Endodermal cell (in vitro differentiated cells): ENCODE measurements around the gene BACE1-AS. TPM values are rescaled to one million over a fixed set of nuclear protein-coding genes. Genes with fewer than 3 reads are reported as not detected.

Experiments
- DNase-seq: peaks from one replicate; pipeline ENCODE4 v3.0.0-alpha.2; 2017
- H3K27ac ChIP-seq: 2 replicates; pipeline ENCODE4 v1.5.1; 2013; ENCODE audit warnings: mild to moderate bottlenecking, low read depth, low read length, moderate library complexity
- H3K27me3 ChIP-seq: 2 replicates; pipeline ENCODE4 v1.6.1; 2013; ENCODE audit warnings: mild to moderate bottlenecking, low read length, moderate library complexity; ENCODE audit not compliant: insufficient read depth, control insufficient read depth, poor library complexity, severe bottlenecking
- H3K36me3 ChIP-seq: 2 replicates; pipeline ENCODE4 v1.7.0; 2013; ENCODE audit warnings: mild to moderate bottlenecking, low read length, moderate library complexity; ENCODE audit not compliant: control insufficient read depth, insufficient read depth
- H3K4me1 ChIP-seq: one replicate; pipeline ENCODE4 v1.7.0; 2013; ENCODE audit warnings: low read length; ENCODE audit not compliant: control insufficient read depth, insufficient read depth
- H3K4me3 ChIP-seq: 2 replicates; pipeline ENCODE4 v1.5.1; 2013; ENCODE audit warnings: mild to moderate bottlenecking, low read length, moderate library complexity
- H3K9ac ChIP-seq: 2 replicates; pipeline ENCODE4 v1.6.1; 2013; ENCODE audit warnings: mild to moderate bottlenecking, low read length, moderate library complexity; ENCODE audit not compliant: poor library complexity, severe bottlenecking; ENCODE audit errors: extremely low read depth
- H3K9me3 ChIP-seq: 2 replicates; pipeline ENCODE4 v1.6.1; 2013; ENCODE audit warnings: mild to moderate bottlenecking, low read length, moderate library complexity; ENCODE audit not compliant: control insufficient read depth
- H3K27ac Mint-ChIP-seq: 2 replicates; pipeline ENCODE4 v1.8.0; 2020; ENCODE audit warnings: mixed read lengths
- H3K27me3 Mint-ChIP-seq: 2 replicates; pipeline ENCODE4 v1.8.0; 2021; ENCODE audit warnings: mild to moderate bottlenecking, mixed read lengths; ENCODE audit not compliant: insufficient read depth
- H3K36me3 Mint-ChIP-seq: 2 replicates; pipeline ENCODE4 v1.8.0; 2020; ENCODE audit warnings: low read depth, mixed read lengths
- H3K4me1 Mint-ChIP-seq: 2 replicates; pipeline ENCODE4 v1.8.0; 2020; ENCODE audit warnings: mixed read lengths
- H3K4me3 Mint-ChIP-seq: 2 replicates; pipeline ENCODE4 v1.8.0; 2020; ENCODE audit warnings: mild to moderate bottlenecking, moderate library complexity, mixed read lengths
- H3K9me3 Mint-ChIP-seq: 2 replicates; pipeline ENCODE4 v1.8.0; 2020; ENCODE audit warnings: mild to moderate bottlenecking, mixed read lengths
- WGBS, 2 experiments: methylation state at CpG; one replicate each; pipeline versions ENCODE4 v1.1.5 to v1.1.7; 2013; ENCODE audit warnings: missing lambda C conversion rate in 2 of 2, mixed read lengths in 1 of 2; ENCODE audit not compliant: insufficient coverage in 1 of 2, insufficient read length in 1 of 2; 5-methylcytosine and 5-hydroxymethylcytosine counted together
- total RNA-seq, 2 donors: library from RNA; stranded (reverse); fragmentation: NEBNext Ultra II Directional in 1 of 2; extraction: Animal tissue kit (Norgen Biotek cat#: 25700) in 1 of 2; gene quantifications; 2 replicates in 1 of 2; 3 replicates in 1 of 2; pipeline ENCODE4 v1.2.1, GENCODE V29; 2021
- TF ChIP-seq, protein P1 (sequence below): fragments of 200-600 bp; sonication (generic); conservative IDR thresholded peaks from 2 replicates; pipeline ENCODE4 v1.5.0; 2021; ENCODE audit warnings: antibody characterized with exemption, mild to moderate bottlenecking

The BACE1-AS gene
- total RNA-seq, 2 donors from 2014 or later = 15.0 to 15.5 TPM

DNA sequence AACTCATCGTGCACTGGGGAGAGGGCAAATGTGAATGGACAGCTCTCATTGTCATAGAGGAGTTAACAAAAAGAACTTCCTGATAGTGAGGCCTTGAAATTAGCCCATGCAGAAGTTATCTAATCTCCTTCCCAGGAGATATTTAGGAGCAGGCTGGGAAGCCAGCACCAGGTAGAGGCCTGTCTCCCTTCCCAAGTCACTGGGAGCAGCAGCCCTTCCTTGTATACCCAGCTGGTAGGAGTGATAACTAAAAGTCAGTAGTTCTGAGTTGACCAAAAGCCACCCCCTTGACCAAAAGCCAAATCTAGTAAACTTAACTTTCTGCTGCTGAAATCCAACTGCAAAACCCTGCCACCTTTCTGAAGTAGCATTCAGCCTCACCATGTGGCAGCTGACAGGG, 1.4 kb upstream of the BACE1-AS start:
- TF ChIP-seq, protein P1, sequence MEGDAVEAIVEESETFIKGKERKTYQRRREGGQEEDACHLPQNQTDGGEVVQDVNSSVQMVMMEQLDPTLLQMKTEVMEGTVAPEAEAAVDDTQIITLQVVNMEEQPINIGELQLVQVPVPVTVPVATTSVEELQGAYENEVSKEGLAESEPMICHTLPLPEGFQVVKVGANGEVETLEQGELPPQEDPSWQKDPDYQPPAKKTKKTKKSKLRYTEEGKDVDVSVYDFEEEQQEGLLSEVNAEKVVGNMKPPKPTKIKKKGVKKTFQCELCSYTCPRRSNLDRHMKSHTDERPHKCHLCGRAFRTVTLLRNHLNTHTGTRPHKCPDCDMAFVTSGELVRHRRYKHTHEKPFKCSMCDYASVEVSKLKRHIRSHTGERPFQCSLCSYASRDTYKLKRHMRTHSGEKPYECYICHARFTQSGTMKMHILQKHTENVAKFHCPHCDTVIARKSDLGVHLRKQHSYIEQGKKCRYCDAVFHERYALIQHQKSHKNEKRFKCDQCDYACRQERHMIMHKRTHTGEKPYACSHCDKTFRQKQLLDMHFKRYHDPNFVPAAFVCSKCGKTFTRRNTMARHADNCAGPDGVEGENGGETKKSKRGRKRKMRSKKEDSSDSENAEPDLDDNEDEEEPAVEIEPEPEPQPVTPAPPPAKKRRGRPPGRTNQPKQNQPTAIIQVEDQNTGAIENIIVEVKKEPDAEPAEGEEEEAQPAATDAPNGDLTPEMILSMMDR = no peak
- Histone ChIP-seq H3K9ac (no peak overlapping the region), H3K27ac (no peak overlapping the region), H3K4me1 (peaks cover 12% of the 10 kb centered on the region), H3K36me3 (peaks cover 81% of the 10 kb centered on the region), H3K4me3 (no peak overlapping the region), H3K27me3 (no peaks in the 10 kb centered on the region), H3K9me3 (no peaks in the 10 kb centered on the region)
- no peak overlapping the region for H3K4me3 Mint-ChIP-seq
- WGBS, 2 experiments = 90 to 93% methylated on average over 1 of the region's 1 CpG
- peak; percentile 31 for DNase-seq
- H3K27ac Mint-ChIP-seq = no peak overlapping the region
- peaks cover 25% of the 10 kb centered on the region for H3K4me1 Mint-ChIP-seq
- no peaks in the 10 kb centered on the region for H3K9me3 Mint-ChIP-seq
- H3K36me3 Mint-ChIP-seq = peaks cover 68% of the 10 kb centered on the region
- H3K27me3 Mint-ChIP-seq = no peaks in the 10 kb centered on the region

DNA sequence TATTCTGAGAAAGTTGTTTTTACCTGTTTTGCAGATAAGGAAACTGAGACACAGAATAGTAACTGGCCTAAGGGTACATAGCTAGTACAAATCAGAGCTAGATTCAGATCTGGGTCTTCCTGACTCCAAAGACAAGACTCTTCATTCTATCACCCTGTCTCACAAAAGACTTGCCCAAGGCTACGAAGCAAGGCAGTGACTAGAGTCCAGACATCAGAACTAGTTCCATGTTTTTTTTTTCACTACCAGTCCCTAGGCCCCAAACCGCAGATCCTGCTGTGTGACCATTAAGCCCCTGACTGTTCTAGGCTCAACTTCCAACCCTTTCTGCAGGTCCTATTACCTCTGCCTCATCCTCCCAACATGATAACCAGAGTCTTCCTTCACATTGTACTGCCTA, 1.5 kb downstream of the BACE1-AS start:
- Histone ChIP-seq H3K27me3 (no peaks in the 10 kb centered on the region), H3K4me3 (no peak overlapping the region), H3K36me3 (peaks cover 55% of the 10 kb centered on the region), H3K9ac (no peak overlapping the region), H3K9me3 (no peaks in the 10 kb centered on the region), H3K4me1 (peaks cover 17% of the 10 kb centered on the region), H3K27ac (no peak overlapping the region)
- no peak for DNase-seq
- no peaks in the 10 kb centered on the region for H3K9me3 Mint-ChIP-seq
- no peak overlapping the region for H3K4me3 Mint-ChIP-seq
- H3K36me3 Mint-ChIP-seq = peaks cover 54% of the 10 kb centered on the region
- no peaks in the 10 kb centered on the region for H3K27me3 Mint-ChIP-seq
- TF ChIP-seq, protein P1 = no peak
- WGBS, 2 experiments = 96% methylated on average over 2 of the region's 2 CpGs
- H3K4me1 Mint-ChIP-seq = peaks cover 18% of the 10 kb centered on the region
- no peak overlapping the region for H3K27ac Mint-ChIP-seq

DNA sequence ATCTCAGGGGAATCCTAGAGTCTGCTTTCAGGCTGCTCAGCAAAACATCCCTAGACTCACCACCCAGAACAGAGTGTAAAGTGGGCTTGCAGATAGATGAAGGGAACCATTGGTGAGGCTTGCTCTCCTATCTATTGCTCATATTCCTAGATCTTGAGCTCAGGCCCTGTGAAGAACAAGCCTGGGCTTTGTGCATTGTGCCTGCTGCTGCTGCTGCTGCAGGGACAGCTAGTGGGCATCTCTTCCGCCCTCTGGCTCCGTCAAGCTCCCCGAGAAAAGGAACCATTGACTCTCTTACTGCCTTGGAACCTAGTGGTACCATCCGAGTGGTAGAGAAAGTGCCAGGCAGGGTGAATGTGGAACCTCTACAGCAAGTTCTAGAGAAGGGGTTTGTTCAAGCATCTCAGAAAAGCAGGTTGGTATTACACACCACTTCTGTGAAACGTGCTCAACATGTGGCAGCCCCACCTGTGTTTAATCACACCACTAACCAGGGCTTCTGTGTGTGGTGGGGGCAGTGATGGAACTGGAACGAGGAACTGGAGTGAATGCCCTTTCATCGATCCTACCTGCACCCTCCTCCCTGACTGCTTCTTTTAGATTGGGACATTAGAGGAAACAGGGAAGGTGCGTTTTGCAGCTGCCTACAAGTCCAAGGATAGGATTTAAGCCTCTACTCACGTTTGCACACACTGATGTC, 4.4 kb downstream of the BACE1-AS start:
- peaks cover 19% of the 10 kb centered on the region for H3K4me1 Mint-ChIP-seq
- H3K36me3 ChIP-seq = peaks cover 28% of the 10 kb centered on the region
- no peak overlapping the region for H3K4me3 Mint-ChIP-seq
- H3K27ac Mint-ChIP-seq = no peak overlapping the region
- H3K9ac ChIP-seq = no peak overlapping the region
- no peaks in the 10 kb centered on the region for H3K27me3 Mint-ChIP-seq
- H3K4me1 ChIP-seq = peaks cover 22% of the 10 kb centered on the region
- no peaks in the 10 kb centered on the region for H3K27me3 ChIP-seq
- TF ChIP-seq, protein P1 = no peak
- 89 to 99% methylated on average over 8 to 9 of the region's 9 CpGs for WGBS, 2 experiments
- H3K4me3 ChIP-seq = no peak overlapping the region
- no peaks in the 10 kb centered on the region for H3K9me3 ChIP-seq
- H3K27ac ChIP-seq = no peak overlapping the region
- H3K9me3 Mint-ChIP-seq = no peaks in the 10 kb centered on the region
- H3K36me3 Mint-ChIP-seq = peaks cover 31% of the 10 kb centered on the region
- no peak for DNase-seq
